HCT116 (cell line): ENCODE measurements around the gene KRCC1.

ENCODE experiments used
- ATF3 ChIP-seq: IDR thresholded peaks from 2 replicates; pipeline ENCODE4 v1.6.1; 2012
- CEBPB ChIP-seq: IDR thresholded peaks from 2 replicates; pipeline ENCODE4 v1.6.1; 2012; ENCODE audit warnings: low read depth
- CTCF ChIP-seq, 3 experiments: fragments of 200-600 bp in 1 of 3; sonication (generic) in 1 of 3; IDR thresholded peaks in 2 of 3; conservative IDR thresholded peaks in 1 of 3; 2 replicates each; pipeline ENCODE4 v1.5.1; 2012 to 2017; ENCODE audit warnings: low read depth in 2 of 3, low read length in 2 of 3, antibody characterized with exemption in 1 of 3, borderline replicate concordance in 1 of 3, control low read depth in 1 of 3, mild to moderate bottlenecking in 1 of 3, mixed read lengths in 1 of 3, mixed run types in 1 of 3, moderate library complexity in 1 of 3; ENCODE audit not compliant: insufficient read depth in 1 of 3
- POLR2A ChIP-seq: IDR thresholded peaks from 2 replicates; pipeline ENCODE4 v1.7.0; 2011; ENCODE audit warnings: borderline replicate concordance; ENCODE audit not compliant: insufficient read depth, insufficient read length; ENCODE audit errors: extremely low read depth
- ZBTB33 ChIP-seq: IDR thresholded peaks from 2 replicates; pipeline ENCODE4 v1.6.1; 2011; ENCODE audit warnings: mild to moderate bottlenecking, low read length, moderate library complexity; ENCODE audit not compliant: insufficient replicate concordance; ENCODE audit errors: extremely low read depth

- TF ChIP-seq ATF3: no peak
- no peak for TF ChIP-seq ZBTB33
- TF ChIP-seq CTCF (IDR thresholded peaks at IDR 0.05 in 2 of 3, conservative IDR thresholded peaks at IDR 0.05 in 1 of 3; ENCODE audit: borderline replicate concordance in 1 of 3, insufficient read depth in 1 of 3, low read depth in 2 of 3, low read length in 2 of 3): no peak
- no peak for TF ChIP-seq CEBPB
- TF ChIP-seq POLR2A: no peak
Measured at GRCh38 chr2:88003074-88003755, 52.4 kb downstream of the KRCC1 start.
